Measurements from ENCODE around the gene GSPT1. TPM values are rescaled to one million over a fixed set of nuclear protein-coding genes. Genes with fewer than 3 reads are reported as not detected.
"Not testable (repeated sequence)": the region's sequence is repeated elsewhere in the genome, so short reads cannot be mapped to it uniquely, and the experiment has no call there.

GSPT1 gene
- total RNA-seq (2022) = 163 and 199 TPM in 2 replicates
- Bru-seq, nascent RNA = percentile 90 among the genes with signal in this experiment
- BruChase-seq, experiment 1, labeled RNA remaining after a 6-hour chase = percentile 96 among the genes with signal in this experiment
- BruChase-seq, experiment 2, labeled RNA remaining after a 2-hour chase = percentile 93 among the genes with signal in this experiment
- long read RNA-seq, full-length matches to known transcripts = 793 of 831 reads
- long read RNA-seq, partial matches to known transcripts = 9 of 831 reads
- long read RNA-seq, other reads (novel, unspliced or antisense) = 29 of 831 reads

GRCh38 chr16:11915644-11916523, at the start of gene GSPT1:
Gene GSPT1 (minus strand): TSS chr16:11915956. CDS start chr16:11915720, 236 bp downstream.
- Mint-ChIP-seq H3K36me3 (ENCODE audit: insufficient read depth, unreplicated experiment) (no peaks in the 10 kb centered on the region), H3K27me3 (ENCODE audit: insufficient read depth, unreplicated experiment) (no peaks in the 10 kb centered on the region), H3K4me1 (ENCODE audit: insufficient read depth, unreplicated experiment) (peaks cover 15% of the 10 kb centered on the region), H3K27ac (ENCODE audit: low read depth, unreplicated experiment) (peak within 1 kb of the TSS; percentile 71), H3K4me3 (ENCODE audit: unreplicated experiment) (peak within 1 kb of the TSS; percentile 88), H3K9me3 (ENCODE audit: unreplicated experiment) (no peaks in the 10 kb centered on the region)
- peak; percentile 98 for DNase-seq (ENCODE audit: unreplicated experiment)
- no TSS peak for BruUV-seq (replicated peaks)
- TF ChIP-seq CTCF (IDR thresholded peaks at IDR 0.05; ENCODE audit: unreplicated experiment) = no peak
- CTCF ChIA-PET = interaction anchor here (0.6 to 1.4 kb wide), 9 partner anchors 14 to 522 kb away, joined by 3 to 4 read pairs (median 3); no protein-coding TSS in a partner anchor
- intact Hi-C loops (cut with micrococcal nuclease) = no loop called here
- POLR2A ChIA-PET = interaction anchor here (0.5 to 5.4 kb wide), 16 partner anchors 9 to 381 kb away, joined by 3 to 43 read pairs (median 5); partner anchors contain the start of genes RSL1D1, SNX29, TXNDC11 and ZC3H7A

GRCh38 chr16:11964761-11965551, 49.2 kb upstream of the GSPT1 start, which contains the start of gene TNFRSF17:
Gene TNFRSF17 (plus strand): TSS chr16:11965210. CDS start chr16:11965325, 115 bp downstream.
- BruUV-seq (replicated peaks) = no TSS peak
- DNase-seq (ENCODE audit: unreplicated experiment) = no peak
- no peaks in the 10 kb centered on the region for H3K9me3 Mint-ChIP-seq (ENCODE audit: unreplicated experiment)
- H3K27ac Mint-ChIP-seq (ENCODE audit: low read depth, unreplicated experiment) = no peak within 1 kb of the TSS
- H3K36me3 Mint-ChIP-seq (ENCODE audit: insufficient read depth, unreplicated experiment) = peaks cover 10% of the 10 kb centered on the region
- no peak for TF ChIP-seq CTCF (IDR thresholded peaks at IDR 0.05; ENCODE audit: unreplicated experiment)
- ChIA-PET POLR2A (interaction anchor here (0.7 to 3.3 kb wide), 2 partner anchors 12 to 1020 kb away, joined by 4 to 10 read pairs; partner anchors contain the start of gene SNX29), CTCF (interaction anchor here (0.7 to 3.5 kb wide), 4 partner anchors 21 to 1333 kb away, joined by 3 to 19 read pairs (median 4); no protein-coding TSS in a partner anchor)
- no peaks in the 10 kb centered on the region for H3K27me3 Mint-ChIP-seq (ENCODE audit: insufficient read depth, unreplicated experiment)
- no peak within 1 kb of the TSS for H3K4me3 Mint-ChIP-seq (ENCODE audit: unreplicated experiment)
- peaks cover 6% of the 10 kb centered on the region for H3K4me1 Mint-ChIP-seq (ENCODE audit: insufficient read depth, unreplicated experiment)
- intact Hi-C loops (cut with micrococcal nuclease) = no loop called here

DNA sequence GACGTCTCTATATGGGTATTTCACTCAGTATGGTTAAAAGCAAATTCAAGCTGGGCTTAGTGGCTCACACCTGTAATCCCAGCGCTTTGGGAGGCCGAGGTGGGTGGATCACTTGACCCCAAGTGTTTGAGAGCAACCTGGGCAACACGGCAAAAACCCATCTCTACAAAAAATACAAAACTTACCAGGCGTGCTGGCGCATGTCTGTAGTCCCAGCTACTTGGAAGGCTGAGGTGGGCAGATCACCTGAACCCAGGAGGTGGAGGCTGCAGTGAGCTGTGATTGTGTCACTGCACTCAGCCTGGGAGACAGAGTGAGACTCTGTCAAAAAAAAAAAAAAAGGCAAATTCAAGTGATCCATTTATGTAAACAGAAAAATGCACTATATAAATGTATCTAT, 48.0 kb upstream of the GSPT1 start:
- no peak overlapping the region for H3K27ac Mint-ChIP-seq (ENCODE audit: low read depth, unreplicated experiment)
- H3K27me3 Mint-ChIP-seq (ENCODE audit: insufficient read depth, unreplicated experiment) = no peaks in the 10 kb centered on the region
- ChIA-PET POLR2A (interaction anchor here (0.6 to 3.3 kb wide), 3 partner anchors 10 to 827 kb away, joined by 3 to 10 read pairs (median 3); partner anchors contain the start of gene SNX29), CTCF (interaction anchor here (0.7 to 3.5 kb wide), 2 partner anchors 8 to 104 kb away, joined by 3 to 19 read pairs; no protein-coding TSS in a partner anchor)
- H3K4me3 Mint-ChIP-seq (ENCODE audit: unreplicated experiment) = no peak overlapping the region
- intact Hi-C loops (cut with micrococcal nuclease) = no loop called here
- no TSS peak for BruUV-seq (replicated peaks)
- H3K9me3 Mint-ChIP-seq (ENCODE audit: unreplicated experiment) = no peaks in the 10 kb centered on the region
- peaks cover 6% of the 10 kb centered on the region for H3K4me1 Mint-ChIP-seq (ENCODE audit: insufficient read depth, unreplicated experiment)
- TF ChIP-seq CTCF (IDR thresholded peaks at IDR 0.05; ENCODE audit: unreplicated experiment) = no peak
- peaks cover 10% of the 10 kb centered on the region for H3K36me3 Mint-ChIP-seq (ENCODE audit: insufficient read depth, unreplicated experiment)
- no peak for DNase-seq (ENCODE audit: unreplicated experiment)

GRCh38 chr16:11962978-11963377, 47.2 kb upstream of the GSPT1 start:
- H3K9me3 Mint-ChIP-seq (ENCODE audit: unreplicated experiment); BruUV-seq (replicated peaks); intact Hi-C loops (cut with micrococcal nuclease); H3K27me3 Mint-ChIP-seq (ENCODE audit: insufficient read depth, unreplicated experiment); H3K27ac Mint-ChIP-seq (ENCODE audit: low read depth, unreplicated experiment); H3K4me3 Mint-ChIP-seq (ENCODE audit: unreplicated experiment); DNase-seq (ENCODE audit: unreplicated experiment); H3K4me1 Mint-ChIP-seq (ENCODE audit: insufficient read depth, unreplicated experiment); H3K36me3 Mint-ChIP-seq (ENCODE audit: insufficient read depth, unreplicated experiment): not testable (repeated sequence)
- ChIA-PET POLR2A (interaction anchor here (0.6 to 3.3 kb wide), 2 partner anchors 14 to 826 kb away, joined by 3 to 10 read pairs; partner anchors contain the start of gene SNX29), CTCF (interaction anchor here (0.7 to 3.5 kb wide), 2 partner anchors 9 to 105 kb away, joined by 3 to 19 read pairs; no protein-coding TSS in a partner anchor)

GRCh38 chr16:11962457-11962856, 46.7 kb upstream of the GSPT1 start:
- H3K4me1 Mint-ChIP-seq (ENCODE audit: insufficient read depth, unreplicated experiment); H3K36me3 Mint-ChIP-seq (ENCODE audit: insufficient read depth, unreplicated experiment); H3K4me3 Mint-ChIP-seq (ENCODE audit: unreplicated experiment); H3K27ac Mint-ChIP-seq (ENCODE audit: low read depth, unreplicated experiment); BruUV-seq (replicated peaks); POLR2A ChIA-PET; DNase-seq (ENCODE audit: unreplicated experiment); intact Hi-C loops (cut with micrococcal nuclease); H3K27me3 Mint-ChIP-seq (ENCODE audit: insufficient read depth, unreplicated experiment); H3K9me3 Mint-ChIP-seq (ENCODE audit: unreplicated experiment): not testable (repeated sequence)
- CTCF ChIA-PET = interaction anchor here (0.6 kb wide), 1 partner anchor 15 kb away, joined by 3 read pairs; no protein-coding TSS in a partner anchor
